IPS-11a (cell line): Measurements from ENCODE around the gene DMAC2L.
"Not testable (repeated sequence)": the region's sequence is repeated elsewhere in the genome, so short reads cannot be mapped to it uniquely, and the experiment has no call there.

Experiments
- H3K4me3 ChIP-seq: one replicate; pipeline ENCODE4 v1.5.1; 2013; ENCODE audit warnings: low read depth, low read length, control low read depth

The DMAC2L gene, protein sequence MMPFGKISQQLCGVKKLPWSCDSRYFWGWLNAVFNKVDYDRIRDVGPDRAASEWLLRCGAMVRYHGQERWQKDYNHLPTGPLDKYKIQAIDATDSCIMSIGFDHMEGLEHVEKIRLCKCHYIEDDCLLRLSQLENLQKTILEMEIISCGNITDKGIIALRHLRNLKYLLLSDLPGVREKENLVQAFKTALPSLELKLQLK

DNA sequence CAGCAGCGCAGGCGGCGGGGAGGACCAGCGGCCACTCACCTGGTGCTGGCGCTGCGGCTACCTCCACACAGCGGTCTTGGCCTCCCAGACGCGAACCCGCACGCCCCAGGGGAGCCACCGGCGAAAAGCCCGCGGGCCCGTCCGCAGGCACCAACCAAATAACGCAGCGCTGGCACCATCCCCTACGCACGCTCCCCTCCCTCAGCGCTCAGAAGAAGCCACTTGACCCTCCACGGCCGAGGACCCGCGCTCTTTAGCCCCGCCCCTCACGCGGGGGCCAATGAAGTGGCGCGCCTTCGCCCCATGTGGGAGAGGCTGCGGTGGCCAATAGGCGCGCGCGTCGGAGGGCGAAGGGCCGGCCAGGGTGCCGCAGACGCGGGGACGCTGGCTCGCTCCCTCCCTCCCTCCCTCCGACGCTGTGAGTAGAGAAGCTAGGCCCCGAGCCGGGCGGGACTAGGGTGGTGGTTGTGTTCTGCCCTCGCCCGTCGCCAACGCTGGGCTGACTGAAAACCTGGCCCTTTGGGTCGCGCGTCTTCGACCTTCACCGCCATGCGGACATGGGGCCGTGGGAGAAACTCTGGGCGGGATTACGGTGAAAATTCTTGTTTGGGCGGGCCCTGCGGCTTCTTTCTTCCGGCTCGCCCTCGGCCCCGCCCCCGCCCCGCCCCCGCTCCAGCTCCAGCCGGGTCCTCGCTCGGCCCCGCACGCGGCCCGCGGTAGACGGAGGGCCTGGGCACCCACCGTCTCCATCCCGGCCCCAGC is at the start of gene DMAC2L, which contains the start of gene L2HGDH:
TSS of gene DMAC2L (plus strand) at position 353 of the 762 bp plus-strand sequence. CDS start 9,164 bp downstream, outside the sequence.
TSS of gene L2HGDH (minus strand) at position 258 of the 762 bp plus-strand sequence. CDS start at position 179, 79 bp downstream.
- peak within 1 kb of the TSS; percentile 66 for H3K4me3 ChIP-seq

DNA sequence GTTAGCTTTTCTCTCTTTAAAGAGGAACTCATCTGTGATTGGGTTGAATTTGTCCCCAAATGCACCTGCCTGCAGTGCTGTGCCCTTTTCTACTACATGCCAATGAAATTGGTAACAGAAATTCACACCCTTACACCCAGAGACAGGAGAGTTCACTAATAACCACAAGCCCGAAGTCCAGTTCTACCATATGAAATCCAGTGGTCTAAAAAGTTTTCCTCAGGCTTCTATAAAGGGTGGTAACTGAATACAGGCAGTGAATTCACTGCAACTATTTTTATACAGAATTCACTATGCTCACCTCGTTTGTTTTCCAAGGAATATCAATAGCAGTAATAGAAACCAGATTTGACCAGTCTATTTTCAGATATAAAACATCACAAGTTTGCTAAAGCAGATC is 49.3 kb upstream of the DMAC2L start:
- H3K4me3 ChIP-seq, result no peak overlapping the region

DNA sequence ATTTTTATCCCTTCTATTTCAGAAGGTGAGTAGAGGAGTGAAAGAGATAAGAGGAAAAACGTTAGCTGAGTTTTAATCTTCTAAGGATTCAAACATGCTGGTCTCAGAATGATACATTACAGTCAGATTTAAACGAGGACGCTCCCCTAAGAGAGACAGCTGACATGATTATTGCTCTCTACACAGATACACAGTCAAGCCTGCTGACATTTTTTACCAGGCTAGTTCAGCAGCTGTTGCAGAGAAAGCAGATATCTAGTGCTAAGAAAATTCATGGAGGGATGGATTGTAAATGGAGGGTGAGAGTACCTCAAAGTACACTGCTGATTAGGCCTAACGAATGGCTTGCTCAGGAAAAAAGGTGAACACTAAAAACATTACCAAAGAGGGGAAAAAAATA is 48.8 kb upstream of the DMAC2L start:
- no peak overlapping the region for H3K4me3 ChIP-seq

DNA sequence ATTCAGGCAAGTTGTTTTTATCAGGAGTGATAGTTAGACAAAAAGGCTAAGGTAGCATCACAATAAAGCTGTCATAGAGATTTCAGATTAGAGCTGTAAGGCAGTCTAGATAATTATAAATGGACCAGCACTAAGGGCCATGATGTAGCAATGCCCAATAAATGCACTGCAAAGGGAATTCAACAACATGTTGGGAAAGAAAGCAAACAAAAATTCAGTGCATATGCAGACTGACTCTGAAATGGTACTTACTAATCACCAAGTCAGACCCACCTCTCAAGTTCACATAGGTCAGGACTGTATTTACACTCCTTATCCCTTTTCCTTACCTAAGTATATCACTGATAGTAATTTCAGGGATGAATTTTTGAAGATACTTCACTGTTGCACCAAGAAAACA is 47.1 kb upstream of the DMAC2L start:
- no peak overlapping the region for H3K4me3 ChIP-seq

DNA sequence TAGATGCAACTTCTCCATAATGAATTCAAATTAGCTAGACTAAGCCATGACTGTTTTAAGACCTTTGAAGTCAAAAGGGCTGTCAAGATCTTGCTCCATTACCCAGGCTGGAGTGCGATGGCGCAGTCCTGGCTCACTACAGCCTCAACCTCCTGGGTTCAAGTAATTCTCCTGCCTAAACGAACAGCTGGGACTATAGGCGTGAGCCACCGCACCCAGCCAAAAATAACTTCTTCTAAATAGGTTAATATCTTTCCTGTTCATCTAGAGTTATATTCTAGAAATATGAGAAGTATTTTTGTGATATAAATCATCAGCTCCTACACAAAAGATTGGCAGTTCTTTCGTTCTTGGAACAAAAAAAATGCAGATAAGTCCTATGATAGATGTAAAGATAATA is 41.2 kb upstream of the DMAC2L start:
- H3K4me3 ChIP-seq, result no peak overlapping the region

DNA sequence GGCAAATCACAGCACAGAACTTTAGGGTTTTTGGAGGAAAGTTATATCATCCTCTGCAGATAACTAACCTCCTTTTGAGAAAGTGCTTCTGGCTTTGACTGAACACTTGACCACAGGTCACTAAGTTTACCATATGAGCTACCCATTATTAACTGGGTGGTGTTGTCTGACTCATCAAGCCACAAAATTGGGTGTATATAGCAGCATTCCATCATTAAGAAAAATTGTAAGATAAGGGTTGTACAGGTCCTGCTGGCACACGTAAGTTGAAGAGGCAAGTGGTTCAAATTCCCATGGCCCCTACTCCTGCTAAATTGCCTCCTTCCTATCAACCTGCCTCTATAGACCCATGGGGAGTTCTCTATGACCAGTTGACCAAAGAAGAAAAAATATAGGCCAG is 39.6 kb upstream of the DMAC2L start:
- no peak overlapping the region for H3K4me3 ChIP-seq

DNA sequence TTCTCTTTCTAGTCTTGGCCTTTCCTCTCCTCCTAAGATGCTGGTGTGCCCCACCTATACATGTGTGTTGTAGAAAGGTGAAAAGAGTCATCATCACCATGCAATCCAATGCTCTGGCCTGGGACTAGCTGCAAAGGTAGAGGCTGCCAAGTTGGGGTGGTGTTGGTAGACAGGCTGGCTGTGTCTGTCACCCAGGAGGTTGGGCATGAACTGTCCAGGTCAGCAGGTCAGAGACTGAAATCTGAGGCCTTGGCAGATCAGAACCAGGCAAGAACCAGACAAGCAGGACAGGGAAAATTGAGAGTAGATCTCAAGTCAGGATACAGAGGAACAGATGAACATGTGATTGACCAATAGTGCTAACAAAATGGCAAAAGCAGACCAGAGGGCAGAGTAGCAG is 26.3 kb upstream of the DMAC2L start:
- H3K4me3 ChIP-seq, result no peak overlapping the region

DNA sequence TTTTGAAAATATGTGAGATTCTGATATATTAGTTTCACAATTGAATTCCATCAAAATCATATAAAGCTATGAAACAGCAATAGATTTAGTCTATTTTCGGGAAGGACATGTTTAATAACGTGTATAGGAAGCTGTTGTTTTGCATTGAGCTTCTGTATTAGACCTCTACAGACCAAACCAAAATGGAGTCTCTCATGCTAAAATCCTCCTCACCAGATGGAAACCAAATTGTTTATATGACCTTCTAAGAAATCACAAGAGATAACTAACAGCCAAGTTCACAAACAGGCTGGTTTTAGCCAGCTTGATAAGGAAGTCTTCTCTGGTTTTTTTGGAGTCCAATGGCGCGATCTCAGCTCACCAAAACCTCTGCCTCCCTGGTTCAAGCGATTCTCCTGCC is 24.0 kb upstream of the DMAC2L start:
- no peak overlapping the region for H3K4me3 ChIP-seq

DNA sequence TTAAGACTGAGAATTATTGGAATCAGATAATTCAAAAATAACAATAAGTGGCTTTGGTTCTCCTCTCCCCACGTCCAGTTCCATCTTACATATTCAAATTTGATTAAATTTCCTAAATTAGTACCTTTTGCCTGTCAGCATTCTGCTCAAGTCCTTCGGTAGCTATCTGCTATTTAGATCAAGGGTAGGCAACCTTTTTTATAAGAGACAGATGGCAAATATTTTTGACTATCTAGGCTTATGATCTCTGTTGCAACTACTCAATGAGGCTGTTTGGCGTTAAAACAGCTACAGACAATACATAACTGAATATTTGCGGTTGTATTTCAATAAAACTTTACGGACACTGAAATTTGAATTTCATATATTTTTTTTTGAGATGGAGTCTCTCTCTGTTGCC is 21.8 kb upstream of the DMAC2L start:
- H3K4me3 ChIP-seq, result no peak overlapping the region

DNA sequence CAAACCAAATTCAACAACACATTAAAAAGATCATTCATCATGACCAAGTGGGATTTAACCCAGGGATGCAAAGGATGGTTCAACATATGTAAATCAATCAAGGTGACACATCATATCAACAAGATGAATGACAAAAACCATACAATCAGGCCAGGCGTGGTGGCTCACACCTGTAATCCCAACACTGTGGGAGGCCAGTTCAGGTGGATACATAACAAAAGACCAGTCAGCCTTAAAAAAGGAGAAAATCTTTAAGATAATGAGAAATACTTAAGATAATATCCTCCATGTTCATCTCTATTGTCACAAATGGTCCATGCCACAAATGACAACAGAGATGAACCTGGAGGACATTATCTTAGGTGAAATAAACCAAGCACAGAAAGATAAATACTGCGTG is 12.5 kb upstream of the DMAC2L start:
- H3K4me3 ChIP-seq, result no peak overlapping the region

DNA sequence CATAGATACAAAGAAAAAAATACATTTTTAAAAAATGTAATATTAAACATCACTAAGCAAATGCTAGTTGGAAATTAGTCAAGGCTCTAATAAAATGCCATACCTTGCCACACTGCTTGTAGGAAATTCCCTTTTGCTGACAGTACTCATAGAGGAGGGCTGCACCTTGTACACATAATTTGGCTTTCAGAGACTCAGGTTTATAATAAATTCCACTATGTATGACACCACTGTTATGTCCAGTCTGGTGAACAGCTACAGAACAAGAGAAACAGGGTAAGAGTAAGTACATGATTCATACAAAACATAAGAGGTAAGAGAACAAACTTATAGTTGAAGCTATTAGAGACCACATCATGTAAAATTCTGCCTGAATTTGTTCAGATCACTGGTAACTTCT is 10.2 kb upstream of the DMAC2L start:
- H3K4me3 ChIP-seq, result no peak overlapping the region

DNA sequence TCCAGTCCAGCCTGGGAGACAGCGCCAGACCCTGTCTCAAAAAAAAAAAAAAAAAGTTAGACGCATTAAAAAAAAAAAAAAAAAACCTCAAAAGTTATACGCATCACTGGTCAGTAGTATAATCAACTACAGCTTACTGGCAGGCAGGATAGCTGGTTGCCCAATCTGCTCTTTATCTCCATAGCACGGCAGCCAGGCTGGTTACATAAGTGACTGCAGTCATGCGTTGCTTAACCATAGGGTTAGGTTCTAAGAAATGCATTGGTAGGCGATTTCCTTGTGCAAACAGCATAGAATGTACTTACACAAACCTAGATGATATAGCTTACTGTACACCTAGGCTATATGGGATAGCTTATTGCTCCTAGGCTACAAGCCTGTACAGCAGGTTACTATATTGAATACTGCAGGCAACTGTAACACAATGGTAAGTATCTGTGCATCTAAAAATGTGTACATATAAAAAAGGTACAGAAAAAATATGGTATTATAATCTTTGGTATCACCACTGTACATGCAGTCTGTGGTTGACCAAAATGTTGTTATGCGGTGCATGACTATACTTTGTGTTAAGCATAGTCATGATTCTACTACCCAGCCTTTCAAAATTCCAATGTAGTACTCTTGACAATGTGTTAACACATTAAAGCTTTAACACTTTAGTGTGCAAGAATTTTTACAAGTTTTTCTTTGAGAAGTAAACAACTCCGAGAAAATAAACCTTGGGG is 8.2 kb upstream of the DMAC2L start:
- H3K4me3 ChIP-seq, result no peak overlapping the region

DNA sequence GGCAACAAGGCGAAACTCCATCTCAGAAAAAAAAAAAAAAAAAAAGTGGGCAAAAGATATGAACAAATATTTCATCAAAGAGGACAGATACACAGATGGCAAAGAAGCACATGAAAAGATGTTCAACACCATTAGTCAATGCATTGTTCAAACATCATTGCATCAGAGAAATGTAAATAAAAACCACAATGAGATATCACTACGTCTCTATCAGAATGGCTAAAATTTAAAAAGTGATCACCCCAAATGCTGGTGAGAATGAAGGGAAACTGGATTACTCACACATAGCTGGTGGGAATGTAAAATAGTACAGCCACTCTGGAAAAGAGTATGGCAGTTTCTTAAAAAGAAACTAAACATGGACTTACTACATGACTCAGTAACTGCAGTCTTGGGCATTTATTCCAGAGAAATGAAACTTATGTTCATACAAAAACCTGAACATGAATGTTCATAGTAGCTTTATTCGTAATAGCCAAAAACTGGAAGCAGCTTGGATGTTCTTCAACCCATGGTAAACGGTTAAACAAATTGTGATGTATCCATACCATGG is 3.7 kb upstream of the DMAC2L start:
- no peak overlapping the region for H3K4me3 ChIP-seq

DNA sequence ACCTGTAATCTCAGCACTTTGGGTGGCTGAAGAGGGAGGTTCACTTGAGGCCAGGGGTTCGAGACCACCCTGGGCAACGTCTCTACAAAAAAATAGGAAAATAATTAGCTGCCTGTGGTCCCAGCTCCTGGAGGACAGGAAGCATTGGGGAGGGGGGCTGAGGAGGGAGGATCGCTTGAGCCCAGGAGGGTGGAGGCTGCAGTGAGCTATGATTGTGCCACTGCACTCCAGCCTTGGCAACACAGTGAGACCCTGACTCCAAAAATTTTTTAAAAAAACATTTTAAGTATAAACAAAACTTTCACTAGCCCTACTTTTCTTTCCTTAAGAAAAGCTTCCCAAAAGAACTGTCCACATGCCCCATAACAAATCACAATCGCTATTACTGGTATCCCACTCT is 1.7 kb upstream of the DMAC2L start:
- H3K4me3 ChIP-seq, result no peak overlapping the region

DNA sequence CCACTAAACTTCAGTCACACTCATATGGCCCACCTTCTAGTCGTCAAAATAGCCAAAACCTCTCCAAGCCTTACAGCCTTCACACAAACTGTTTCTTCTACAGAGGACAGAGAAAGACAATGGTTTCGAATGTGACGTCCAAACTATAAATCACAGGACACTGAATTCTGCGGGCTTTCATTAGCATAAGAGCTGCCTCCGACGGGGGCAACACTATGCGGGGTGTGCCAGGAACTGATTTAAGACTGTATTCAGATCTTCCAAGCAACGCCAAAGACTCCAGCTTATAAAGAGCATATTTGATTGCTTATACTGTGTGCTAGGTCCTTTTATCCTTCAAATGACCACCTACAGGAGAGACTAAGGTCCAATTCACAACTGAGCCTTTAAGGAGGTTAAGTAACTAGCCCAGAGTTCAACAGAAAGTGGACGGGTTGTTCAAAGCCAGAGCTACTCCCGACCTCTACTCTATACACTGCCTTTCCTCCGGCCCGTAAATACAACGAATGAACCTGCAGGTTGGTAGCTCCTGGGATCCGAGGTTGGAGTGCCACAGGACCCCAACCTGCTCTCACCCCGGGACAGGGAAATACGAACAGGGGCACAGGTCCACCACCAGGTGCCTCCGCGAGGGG is 670 bp upstream of the DMAC2L start:
- H3K4me3 ChIP-seq, result peak overlapping the region; percentile 66

DNA sequence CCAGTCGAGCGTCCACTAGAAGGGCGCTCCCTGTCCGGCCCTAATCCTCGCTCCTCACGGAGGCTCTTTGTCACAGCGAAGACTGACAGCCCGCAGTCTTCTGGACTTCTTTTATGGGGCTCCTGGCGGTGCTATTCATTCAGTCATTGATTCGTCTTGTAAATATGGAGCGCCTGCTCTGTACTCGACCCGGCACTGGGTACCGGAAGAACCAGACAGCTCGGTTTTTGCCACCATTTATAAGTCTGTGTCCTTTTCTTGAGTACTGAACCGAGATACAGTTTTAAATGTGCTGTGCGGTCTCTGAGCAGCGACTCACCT is 570 bp downstream of the DMAC2L start:
- H3K4me3 ChIP-seq, result peak overlapping the region; percentile 66

DNA sequence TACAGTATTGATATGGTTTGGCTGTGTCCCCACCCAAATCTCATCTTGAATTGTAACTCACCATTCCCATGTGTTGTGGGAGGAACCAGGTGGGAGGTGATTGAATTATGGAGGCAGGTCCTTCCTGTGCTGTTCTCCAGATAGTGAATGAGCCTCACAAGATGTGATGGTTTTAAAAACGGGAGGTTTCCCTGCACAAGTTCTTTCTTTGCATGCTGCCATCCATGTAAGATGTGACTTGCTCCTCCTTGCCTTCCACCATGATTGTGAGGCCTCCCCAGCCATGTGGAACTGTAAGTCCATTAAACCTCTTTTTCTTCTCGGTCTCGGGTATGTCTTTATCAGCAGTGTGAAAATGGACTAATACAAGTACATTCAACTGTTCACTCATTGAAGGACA is 2.0 kb downstream of the DMAC2L start:
- not testable (repeated sequence) for H3K4me3 ChIP-seq

DNA sequence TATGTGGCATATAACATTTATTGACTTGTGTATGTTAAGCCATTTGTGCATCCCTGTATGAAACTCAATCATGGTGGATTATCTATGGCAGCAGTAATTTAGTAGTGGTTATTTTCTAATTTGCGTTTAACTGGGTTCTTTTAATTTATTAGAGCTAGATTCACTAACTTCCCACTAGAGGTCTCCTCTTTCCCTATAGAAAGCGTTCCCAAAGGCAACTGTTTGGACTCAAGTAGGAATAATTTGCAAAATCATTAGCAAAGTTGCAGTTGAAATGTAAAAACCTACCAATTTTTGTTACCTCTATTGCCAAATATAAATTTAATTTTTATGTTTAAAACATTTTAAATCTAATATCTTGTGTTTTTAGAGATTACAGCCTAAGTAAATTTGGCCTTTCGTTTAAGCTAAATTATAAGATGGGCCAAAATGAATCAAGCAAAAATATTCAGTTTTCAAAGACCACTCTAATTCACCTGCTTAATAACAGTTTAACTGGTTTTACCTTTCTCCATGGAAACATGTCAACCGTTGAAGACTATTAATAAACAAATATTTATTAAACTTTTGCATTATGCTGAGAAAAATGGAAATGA is 6.0 kb downstream of the DMAC2L start:
- no peak overlapping the region for H3K4me3 ChIP-seq

DNA sequence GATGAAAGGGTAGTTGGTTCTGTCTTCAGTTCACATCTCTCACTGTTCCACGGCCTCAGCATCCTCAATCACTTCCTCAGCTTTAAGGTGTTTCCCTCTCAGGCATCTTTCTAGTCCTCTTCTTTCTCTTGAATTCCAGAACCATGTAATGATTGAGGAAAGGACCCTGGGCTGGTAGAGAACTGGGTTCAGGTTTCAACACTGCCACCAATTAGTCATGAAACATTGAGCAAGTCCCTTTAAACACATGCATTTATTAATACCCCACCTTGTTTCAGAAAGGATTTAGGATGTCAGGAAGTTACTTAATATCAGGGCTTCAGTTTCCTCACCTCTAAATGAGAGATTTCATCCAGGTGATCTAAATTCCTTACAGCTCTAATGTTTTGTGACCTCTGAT is 7.2 kb downstream of the DMAC2L start:
- no peak overlapping the region for H3K4me3 ChIP-seq

DNA sequence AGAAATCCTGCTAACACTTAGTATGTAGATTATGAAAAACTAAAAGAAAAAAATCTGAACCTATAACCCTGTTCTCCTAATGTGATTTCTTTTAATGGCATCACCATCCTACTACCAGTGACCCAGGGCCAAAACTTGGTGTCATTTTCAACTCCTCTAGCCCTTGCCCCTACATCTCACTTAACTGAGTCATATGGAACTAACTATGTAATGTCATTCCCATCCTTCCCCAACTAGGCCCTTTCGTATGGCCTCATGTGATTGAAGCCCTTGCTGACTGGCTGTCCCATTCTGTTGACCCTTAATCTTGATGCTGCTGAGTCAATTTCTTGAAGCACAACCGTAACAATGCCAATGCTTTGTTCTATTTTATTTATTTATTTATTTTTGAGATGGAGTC is 7.6 kb downstream of the DMAC2L start:
- no peak overlapping the region for H3K4me3 ChIP-seq

DNA sequence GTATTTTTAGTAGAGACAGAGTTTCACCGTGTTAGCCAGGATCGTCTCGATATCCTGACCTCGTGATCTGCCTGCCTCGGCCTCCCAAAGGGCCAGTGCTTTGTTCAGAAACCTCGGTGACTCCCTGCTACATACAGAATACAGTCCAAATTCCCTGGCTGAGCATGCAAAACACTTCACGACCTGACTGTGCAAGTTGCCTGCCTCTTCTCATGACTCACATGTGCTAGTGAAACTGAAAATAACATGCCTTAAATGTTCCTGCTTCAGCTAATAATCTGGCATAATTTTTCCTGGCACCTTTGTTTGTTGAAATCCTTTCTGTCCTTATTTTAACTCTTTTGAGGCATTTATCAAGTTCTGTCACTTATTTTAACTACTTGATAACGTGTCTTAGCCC is 8.2 kb downstream of the DMAC2L start:
- no peak overlapping the region for H3K4me3 ChIP-seq
